Measurements from ENCODE around the gene SHTN1.
A peak's percentile ranks its signal among the peaks of the same experiment; 100 is the strongest.

Gene SHTN1

GRCh38 chr10:116870949-116871348 is 134.0 kb downstream of the SHTN1 start:
- no peak for DNase-seq (ENCODE audit: low read depth in 3 of 3, low spot score in 1 of 3)

- DNase-seq (ENCODE audit: low read depth in 3 of 3, low spot score in 1 of 3): no peak
These were observed 136.3 kb downstream of the SHTN1 start for GRCh38 chr10:116868722-116869121.

GRCh38 chr10:116868198-116868676 is 136.8 kb downstream of the SHTN1 start:
- DNase-seq (ENCODE audit: low read depth in 3 of 3, low spot score in 1 of 3): no peak

GRCh38 chr10:116866987-116867595 is 137.9 kb downstream of the SHTN1 start:
- DNase-seq (ENCODE audit: low read depth in 3 of 3, low spot score in 1 of 3): no peak

GRCh38 chr10:116866066-116866465 is 138.9 kb downstream of the SHTN1 start:
- DNase-seq (ENCODE audit: low read depth in 3 of 3, low spot score in 1 of 3): no peak

- DNase-seq (ENCODE audit: low read depth in 3 of 3, low spot score in 1 of 3): no peak
These were observed 140.6 kb downstream of the SHTN1 start for GRCh38 chr10:116864436-116864835.

GRCh38 chr10:116861796-116862195 is 143.2 kb downstream of the SHTN1 start:
- no peak for DNase-seq (ENCODE audit: low read depth in 3 of 3, low spot score in 1 of 3)

- DNase-seq (ENCODE audit: low read depth in 3 of 3, low spot score in 1 of 3): no peak
These were observed 147.8 kb downstream of the SHTN1 start for GRCh38 chr10:116857156-116857555.

- no peak for DNase-seq (ENCODE audit: low read depth in 3 of 3, low spot score in 1 of 3)
These were observed 151.3 kb downstream of the SHTN1 start for GRCh38 chr10:116853701-116854100.

- DNase-seq (ENCODE audit: low read depth in 3 of 3, low spot score in 1 of 3): no peak
These were observed 151.7 kb downstream of the SHTN1 start for GRCh38 chr10:116853287-116853686.

- DNase-seq (ENCODE audit: low read depth in 3 of 3, low spot score in 1 of 3): no peak
These were observed 152.7 kb downstream of the SHTN1 start for GRCh38 chr10:116852246-116852645.

- DNase-seq (ENCODE audit: low read depth in 3 of 3, low spot score in 1 of 3): no peak
These were observed 154.9 kb downstream of the SHTN1 start for GRCh38 chr10:116850058-116850611.

- DNase-seq (ENCODE audit: low read depth in 3 of 3, low spot score in 1 of 3): peak in 1 of 3 donors; percentile 3
These were observed 155.5 kb downstream of the SHTN1 start, which contains the start of gene ENO4 for GRCh38 chr10:116849248-116850057. ENO4 (plus strand) TSS chr10:116849499; CDS start chr10:116849567, 68 bp downstream.

- DNase-seq (ENCODE audit: low read depth in 3 of 3, low spot score in 1 of 3): no peak
These were observed 156.1 kb downstream of the SHTN1 start for GRCh38 chr10:116848944-116849247.

- peak in 1 of 3 donors; percentile 2 for DNase-seq (ENCODE audit: low read depth in 3 of 3, low spot score in 1 of 3)
These were observed 156.7 kb downstream of the SHTN1 start for GRCh38 chr10:116848032-116848943.

GRCh38 chr10:116845823-116846222 is 159.2 kb downstream of the SHTN1 start:
- DNase-seq (ENCODE audit: low read depth in 3 of 3, low spot score in 1 of 3): no peak

GRCh38 chr10:116840389-116841075 is 164.5 kb downstream of the SHTN1 start:
- DNase-seq (ENCODE audit: low read depth in 3 of 3, low spot score in 1 of 3): no peak

GRCh38 chr10:116838143-116838725 is 166.8 kb downstream of the SHTN1 start:
- DNase-seq (ENCODE audit: low read depth in 3 of 3, low spot score in 1 of 3): no peak

GRCh38 chr10:116836902-116837523 is 168.0 kb downstream of the SHTN1 start:
- DNase-seq (ENCODE audit: low read depth in 3 of 3, low spot score in 1 of 3): no peak

- DNase-seq (ENCODE audit: low read depth in 3 of 3, low spot score in 1 of 3): no peak
These were observed 168.9 kb downstream of the SHTN1 start for GRCh38 chr10:116836083-116836482.

Data from stimulated activated CD4-positive, alpha-beta T cell treated with anti-CD3 and anti-CD28 coated beads, TNF-alpha, amount 100 ng/mL, for 1 hour (primary cell).